IMR-90 (cell line): ENCODE results near the gene MIPEP.
"Not testable (repeated sequence)": the region's sequence is repeated elsewhere in the genome, so short reads cannot be mapped to it uniquely, and the experiment has no call there.

ENCODE experiments used
- BHLHE40 ChIP-seq: fragments of 150-350 bp; IDR thresholded peaks from 2 replicates; pipeline ENCODE4 v1.6.1; 2016; ENCODE audit warnings: mild to moderate bottlenecking, low read depth, low read length
- CEBPB ChIP-seq: IDR thresholded peaks from 2 replicates; pipeline ENCODE4 v1.6.1; 2012; ENCODE audit warnings: low read depth, low read length, improper control_type of control experiment
- MAZ ChIP-seq: IDR thresholded peaks from 2 replicates; pipeline ENCODE4 v1.6.1; 2012; ENCODE audit warnings: low read depth, mild to moderate bottlenecking, low read length, improper control_type of control experiment, moderate library complexity, borderline replicate concordance
- POLR2A ChIP-seq: IDR thresholded peaks from 2 replicates; pipeline ENCODE4 v1.6.1; 2012; ENCODE audit warnings: mild to moderate bottlenecking, low read depth, low read length
- RAD21 ChIP-seq: IDR thresholded peaks from 2 replicates; pipeline ENCODE4 v1.6.1; 2012; ENCODE audit warnings: low read length, improper control_type of control experiment
- SMC3 ChIP-seq: fragments of 150-350 bp; IDR thresholded peaks from 2 replicates; pipeline ENCODE4 v1.6.1; 2016; ENCODE audit warnings: low read depth, mild to moderate bottlenecking, antibody characterized with exemption, low read length, moderate library complexity
- TF ChIP-seq, protein P1 (sequence below): conservative IDR thresholded peaks from 2 replicates; pipeline ENCODE4 v1.5.1; 2012; ENCODE audit warnings: mild to moderate bottlenecking, low read depth, low read length, improper control_type of control experiment
- TF ChIP-seq, protein P2 (sequence below): fragments of 150-350 bp; IDR thresholded peaks from 2 replicates; pipeline ENCODE4 v1.6.1; 2017; ENCODE audit warnings: mild to moderate bottlenecking, antibody characterized with exemption, low read length, low read depth

DNA sequence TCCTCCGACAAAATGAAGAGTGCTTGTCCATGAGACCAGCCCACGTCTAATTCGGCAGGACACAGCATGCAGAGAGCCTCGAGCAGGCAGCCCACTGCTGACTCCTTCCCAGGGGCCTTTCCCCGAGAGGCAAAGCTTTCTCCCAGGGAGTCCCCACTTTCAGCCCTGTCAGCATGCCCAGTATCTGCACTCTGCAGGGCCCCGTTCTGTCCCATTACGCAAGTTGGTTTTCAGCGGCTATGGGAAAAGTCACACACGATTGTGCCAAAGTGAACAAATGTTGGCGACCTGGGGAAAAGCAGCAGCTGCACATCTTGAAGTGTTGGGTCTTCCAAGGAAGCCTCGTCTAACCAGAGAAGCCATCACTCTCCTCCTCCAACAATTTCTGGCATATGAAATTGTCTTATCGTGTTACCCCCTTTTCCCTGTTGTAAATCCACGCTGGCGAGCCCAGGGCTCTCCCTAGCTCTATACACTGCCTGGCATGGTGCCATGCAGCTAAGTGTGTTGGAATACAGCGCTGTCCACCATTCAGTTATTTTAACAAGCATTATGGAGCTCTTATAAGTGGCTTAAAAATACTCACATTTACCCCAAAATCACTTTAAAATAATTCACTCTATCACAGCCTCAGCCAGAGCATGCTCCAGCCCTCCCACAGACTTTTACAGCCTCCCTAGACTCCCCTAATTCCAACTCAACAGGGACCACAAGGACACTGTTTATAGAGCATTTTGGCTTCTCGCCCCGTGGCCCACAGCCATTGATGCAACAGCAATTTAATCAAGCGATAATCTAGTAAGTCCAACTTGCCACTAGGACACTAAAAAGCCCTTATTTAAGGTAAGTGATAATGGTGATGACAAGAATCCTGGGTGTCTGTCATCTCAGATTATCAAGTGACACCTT, 8.5 kb downstream of the MIPEP start:
- TF ChIP-seq, protein P1, sequence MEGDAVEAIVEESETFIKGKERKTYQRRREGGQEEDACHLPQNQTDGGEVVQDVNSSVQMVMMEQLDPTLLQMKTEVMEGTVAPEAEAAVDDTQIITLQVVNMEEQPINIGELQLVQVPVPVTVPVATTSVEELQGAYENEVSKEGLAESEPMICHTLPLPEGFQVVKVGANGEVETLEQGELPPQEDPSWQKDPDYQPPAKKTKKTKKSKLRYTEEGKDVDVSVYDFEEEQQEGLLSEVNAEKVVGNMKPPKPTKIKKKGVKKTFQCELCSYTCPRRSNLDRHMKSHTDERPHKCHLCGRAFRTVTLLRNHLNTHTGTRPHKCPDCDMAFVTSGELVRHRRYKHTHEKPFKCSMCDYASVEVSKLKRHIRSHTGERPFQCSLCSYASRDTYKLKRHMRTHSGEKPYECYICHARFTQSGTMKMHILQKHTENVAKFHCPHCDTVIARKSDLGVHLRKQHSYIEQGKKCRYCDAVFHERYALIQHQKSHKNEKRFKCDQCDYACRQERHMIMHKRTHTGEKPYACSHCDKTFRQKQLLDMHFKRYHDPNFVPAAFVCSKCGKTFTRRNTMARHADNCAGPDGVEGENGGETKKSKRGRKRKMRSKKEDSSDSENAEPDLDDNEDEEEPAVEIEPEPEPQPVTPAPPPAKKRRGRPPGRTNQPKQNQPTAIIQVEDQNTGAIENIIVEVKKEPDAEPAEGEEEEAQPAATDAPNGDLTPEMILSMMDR: not testable (repeated sequence)
- TF ChIP-seq SMC3, POLR2A, BHLHE40, CEBPB, RAD21, MAZ: not testable (repeated sequence)
- TF ChIP-seq, protein P2, sequence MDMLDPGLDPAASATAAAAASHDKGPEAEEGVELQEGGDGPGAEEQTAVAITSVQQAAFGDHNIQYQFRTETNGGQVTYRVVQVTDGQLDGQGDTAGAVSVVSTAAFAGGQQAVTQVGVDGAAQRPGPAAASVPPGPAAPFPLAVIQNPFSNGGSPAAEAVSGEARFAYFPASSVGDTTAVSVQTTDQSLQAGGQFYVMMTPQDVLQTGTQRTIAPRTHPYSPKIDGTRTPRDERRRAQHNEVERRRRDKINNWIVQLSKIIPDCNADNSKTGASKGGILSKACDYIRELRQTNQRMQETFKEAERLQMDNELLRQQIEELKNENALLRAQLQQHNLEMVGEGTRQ: not testable (repeated sequence)
